ENCODE data around the gene INCENP. TPM values are rescaled to one million over a fixed set of nuclear protein-coding genes. Genes with fewer than 3 reads are reported as not detected.

The INCENP gene
- total RNA-seq, 1 experiment from 2014 or later: 56.2 TPM

DNA sequence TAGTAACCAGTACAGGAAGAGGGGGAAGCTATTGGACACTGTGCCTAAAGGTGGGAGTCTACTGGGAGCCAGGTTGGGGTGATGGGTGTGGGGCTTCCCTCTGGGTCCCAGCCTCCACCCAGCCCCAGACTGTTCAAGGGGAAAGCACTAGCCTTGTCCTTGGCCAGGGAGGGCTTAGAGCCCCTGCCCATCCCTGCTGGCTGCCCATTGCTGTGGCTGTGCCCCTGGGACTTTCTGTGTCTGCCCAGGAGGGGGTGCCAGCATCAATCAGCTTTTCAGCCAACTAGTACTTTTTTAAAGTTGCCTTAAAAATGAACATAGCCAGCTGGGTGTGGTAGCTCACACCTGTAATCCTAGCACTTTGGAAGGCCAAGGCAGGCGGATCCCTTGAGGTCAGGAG, 19.9 kb downstream of the INCENP start:
- TF ChIP-seq CTCF (IDR thresholded peaks at IDR 0.05; ENCODE audit: unreplicated experiment): no peak
- BruUV-seq (replicated peaks): no TSS peak
- no peaks in the 10 kb centered on the region for H3K4me1 Mint-ChIP-seq (ENCODE audit: insufficient read depth, unreplicated experiment)
- DNase-seq (ENCODE audit: unreplicated experiment): no peak
- intact Hi-C loops (cut with micrococcal nuclease): no loop called here
- CTCF ChIA-PET: interaction anchor here (0.6 to 1.5 kb wide), 5 partner anchors 11 to 1004 kb away, joined by 3 to 4 read pairs (median 4); no protein-coding TSS in a partner anchor
- POLR2A ChIA-PET: no interaction called here
- H3K27ac Mint-ChIP-seq (ENCODE audit: low read depth, unreplicated experiment): no peak overlapping the region
- H3K9me3 Mint-ChIP-seq (ENCODE audit: unreplicated experiment): no peaks in the 10 kb centered on the region
- peaks cover 20% of the 10 kb centered on the region for H3K36me3 Mint-ChIP-seq (ENCODE audit: insufficient read depth, unreplicated experiment)
- H3K4me3 Mint-ChIP-seq (ENCODE audit: unreplicated experiment): no peak overlapping the region
- no peaks in the 10 kb centered on the region for H3K27me3 Mint-ChIP-seq (ENCODE audit: insufficient read depth, unreplicated experiment)

GRCh38 chr11:62144641-62145255, 20.9 kb downstream of the INCENP start:
- no peak overlapping the region for H3K27ac Mint-ChIP-seq (ENCODE audit: low read depth, unreplicated experiment)
- intact Hi-C loops (cut with micrococcal nuclease): no loop called here
- CTCF ChIA-PET: interaction anchor here (1.1 kb wide), 1 partner anchor 37 kb away, joined by 4 read pairs; no protein-coding TSS in a partner anchor

GRCh38 chr11:62145261-62145871, 21.6 kb downstream of the INCENP start:
- TF ChIP-seq CTCF (IDR thresholded peaks at IDR 0.05; ENCODE audit: unreplicated experiment): no peak
- H3K27ac Mint-ChIP-seq (ENCODE audit: low read depth, unreplicated experiment): no peak overlapping the region
- H3K9me3 Mint-ChIP-seq (ENCODE audit: unreplicated experiment): no peaks in the 10 kb centered on the region
- no TSS peak for BruUV-seq (replicated peaks)
- no peaks in the 10 kb centered on the region for H3K4me1 Mint-ChIP-seq (ENCODE audit: insufficient read depth, unreplicated experiment)
- H3K4me3 Mint-ChIP-seq (ENCODE audit: unreplicated experiment): no peak overlapping the region
- CTCF ChIA-PET: no interaction called here
- H3K27me3 Mint-ChIP-seq (ENCODE audit: insufficient read depth, unreplicated experiment): no peaks in the 10 kb centered on the region
- H3K36me3 Mint-ChIP-seq (ENCODE audit: insufficient read depth, unreplicated experiment): peaks cover 30% of the 10 kb centered on the region
- no peak for DNase-seq (ENCODE audit: unreplicated experiment)
- POLR2A ChIA-PET: no interaction called here
- intact Hi-C loops (cut with micrococcal nuclease): no loop called here

More at GRCh38 chr11:62144641-62145255, 20.9 kb downstream of the INCENP start:
- no TSS peak for BruUV-seq (replicated peaks)
- no peaks in the 10 kb centered on the region for H3K27me3 Mint-ChIP-seq (ENCODE audit: insufficient read depth, unreplicated experiment)
- H3K36me3 Mint-ChIP-seq (ENCODE audit: insufficient read depth, unreplicated experiment): peaks cover 27% of the 10 kb centered on the region
- POLR2A ChIA-PET: interaction anchor here (0.6 kb wide), 1 partner anchor 20 kb away, joined by 3 read pairs; no protein-coding TSS in a partner anchor
- no peak overlapping the region for H3K4me3 Mint-ChIP-seq (ENCODE audit: unreplicated experiment)
- TF ChIP-seq CTCF (IDR thresholded peaks at IDR 0.05; ENCODE audit: unreplicated experiment): no peak
- H3K4me1 Mint-ChIP-seq (ENCODE audit: insufficient read depth, unreplicated experiment): no peaks in the 10 kb centered on the region
- no peaks in the 10 kb centered on the region for H3K9me3 Mint-ChIP-seq (ENCODE audit: unreplicated experiment)
- DNase-seq (ENCODE audit: unreplicated experiment): no peak

- BruUV-seq (replicated peaks): no TSS peak
- peaks cover 30% of the 10 kb centered on the region for H3K36me3 Mint-ChIP-seq (ENCODE audit: insufficient read depth, unreplicated experiment)
Measured at GRCh38 chr11:62146476-62147200, 22.8 kb downstream of the INCENP start.

More at GRCh38 chr11:62146476-62147200, 22.8 kb downstream of the INCENP start:
- no peak for DNase-seq (ENCODE audit: unreplicated experiment)
- ChIA-PET POLR2A (no interaction called here), CTCF (interaction anchor here (0.8 kb wide), 1 partner anchor 164 kb away, joined by 3 read pairs; no protein-coding TSS in a partner anchor)
- Mint-ChIP-seq H3K4me3 (ENCODE audit: unreplicated experiment) (no peak overlapping the region), H3K9me3 (ENCODE audit: unreplicated experiment) (no peaks in the 10 kb centered on the region), H3K4me1 (ENCODE audit: insufficient read depth, unreplicated experiment) (no peaks in the 10 kb centered on the region), H3K27ac (ENCODE audit: low read depth, unreplicated experiment) (no peak overlapping the region), H3K27me3 (ENCODE audit: insufficient read depth, unreplicated experiment) (no peaks in the 10 kb centered on the region)
- intact Hi-C loops (cut with micrococcal nuclease): no loop called here
- TF ChIP-seq CTCF (IDR thresholded peaks at IDR 0.05; ENCODE audit: unreplicated experiment): no peak

Data from MCF 10A (cell line).